GM12874 (cell line): ENCODE results near the gene TSFM.

Experiments
- CTCF ChIP-seq: IDR thresholded peaks from 2 replicates; pipeline ENCODE4 v1.5.1; 2011; ENCODE audit warnings: low read depth, mild to moderate bottlenecking, control low read depth, low read length, moderate library complexity; ENCODE audit not compliant: insufficient read depth

TSFM gene

GRCh38 chr12:57808351-57808750, 25.8 kb downstream of the TSFM start:
- TF ChIP-seq CTCF: no peak

GRCh38 chr12:57809425-57809824, 26.8 kb downstream of the TSFM start:
- no peak for TF ChIP-seq CTCF

- TF ChIP-seq CTCF: no peak
Measured at GRCh38 chr12:57810450-57810849, 27.9 kb downstream of the TSFM start.

- TF ChIP-seq CTCF: no peak
Measured at GRCh38 chr12:57811028-57811755, 28.6 kb downstream of the TSFM start.

GRCh38 chr12:57813111-57813970, 30.8 kb downstream of the TSFM start:
- no peak for TF ChIP-seq CTCF

GRCh38 chr12:57813971-57814772, 31.6 kb downstream of the TSFM start:
- no peak for TF ChIP-seq CTCF

GRCh38 chr12:57815177-57816000, 32.8 kb downstream of the TSFM start:
- TF ChIP-seq CTCF: no peak
